GM18907 (cell line): ENCODE data around the gene LHX3.
A peak's percentile ranks its signal among the peaks of the same experiment; 100 is the strongest.
"Not testable (repeated sequence)": the region's sequence is repeated elsewhere in the genome, so short reads cannot be mapped to it uniquely, and the experiment has no call there.

Experiments used
- ATAC-seq: cut with Tn5 transposase; IDR thresholded peaks from one replicate; pipeline ENCODE4 v1.9.1; 2021; ENCODE audit warnings: mild to moderate bottlenecking, moderate library complexity; ENCODE audit not compliant: unreplicated experiment

The LHX3 gene

GRCh38 chr9:136242248-136242647, 37.3 kb upstream of the LHX3 start:
- ATAC-seq = no peak

GRCh38 chr9:136241542-136241941, 36.6 kb upstream of the LHX3 start:
- ATAC-seq = no peak

- no peak for ATAC-seq
Measured at GRCh38 chr9:136240941-136241340, 36.0 kb upstream of the LHX3 start.

- ATAC-seq = peak; percentile 41
Measured at GRCh38 chr9:136239983-136240330, 35.0 kb upstream of the LHX3 start.

- no peak for ATAC-seq
Measured at GRCh38 chr9:136239135-136239982, 34.4 kb upstream of the LHX3 start.

- no peak for ATAC-seq
Measured at GRCh38 chr9:136238342-136238732, 33.4 kb upstream of the LHX3 start.

GRCh38 chr9:136237486-136238341, 32.8 kb upstream of the LHX3 start:
- ATAC-seq = no peak

- not testable (repeated sequence) for ATAC-seq
Measured at GRCh38 chr9:136236471-136237410, 31.8 kb upstream of the LHX3 start.

- no peak for ATAC-seq
Measured at GRCh38 chr9:136235709-136236455, 31.0 kb upstream of the LHX3 start.

GRCh38 chr9:136235171-136235570, 30.2 kb upstream of the LHX3 start:
- ATAC-seq = no peak

- no peak for ATAC-seq
Measured at GRCh38 chr9:136234597-136234996, 29.7 kb upstream of the LHX3 start.

- ATAC-seq = no peak
Measured at GRCh38 chr9:136233868-136234267, 28.9 kb upstream of the LHX3 start.

- no peak for ATAC-seq
Measured at GRCh38 chr9:136233411-136233810, 28.5 kb upstream of the LHX3 start.

- ATAC-seq = no peak
Measured at GRCh38 chr9:136232969-136233368, 28.0 kb upstream of the LHX3 start.

GRCh38 chr9:136231478-136232297, 26.8 kb upstream of the LHX3 start:
- no peak for ATAC-seq

- ATAC-seq = no peak
Measured at GRCh38 chr9:136230773-136231172, 25.8 kb upstream of the LHX3 start.

- no peak for ATAC-seq
Measured at GRCh38 chr9:136230365-136230764, 25.4 kb upstream of the LHX3 start.

GRCh38 chr9:136229096-136230065, 24.5 kb upstream of the LHX3 start:
- no peak for ATAC-seq
